NCI-H187 (cell line): Measurements from ENCODE around the gene RITA1.
A peak's percentile ranks its signal among the peaks of the same experiment; 100 is the strongest.
"Not testable (repeated sequence)": the region's sequence is repeated elsewhere in the genome, so short reads cannot be mapped to it uniquely, and the experiment has no call there.

ENCODE experiments used
- DNase-seq, 2 experiments: peaks; one replicate each; lab custom pipeline; 2025; lab: John Stamatoyannopoulos, UW

Gene RITA1, protein sequence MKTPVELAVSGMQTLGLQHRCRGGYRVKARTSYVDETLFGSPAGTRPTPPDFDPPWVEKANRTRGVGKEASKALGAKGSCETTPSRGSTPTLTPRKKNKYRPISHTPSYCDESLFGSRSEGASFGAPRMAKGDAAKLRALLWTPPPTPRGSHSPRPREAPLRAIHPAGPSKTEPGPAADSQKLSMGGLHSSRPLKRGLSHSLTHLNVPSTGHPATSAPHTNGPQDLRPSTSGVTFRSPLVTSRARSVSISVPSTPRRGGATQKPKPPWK

DNA sequence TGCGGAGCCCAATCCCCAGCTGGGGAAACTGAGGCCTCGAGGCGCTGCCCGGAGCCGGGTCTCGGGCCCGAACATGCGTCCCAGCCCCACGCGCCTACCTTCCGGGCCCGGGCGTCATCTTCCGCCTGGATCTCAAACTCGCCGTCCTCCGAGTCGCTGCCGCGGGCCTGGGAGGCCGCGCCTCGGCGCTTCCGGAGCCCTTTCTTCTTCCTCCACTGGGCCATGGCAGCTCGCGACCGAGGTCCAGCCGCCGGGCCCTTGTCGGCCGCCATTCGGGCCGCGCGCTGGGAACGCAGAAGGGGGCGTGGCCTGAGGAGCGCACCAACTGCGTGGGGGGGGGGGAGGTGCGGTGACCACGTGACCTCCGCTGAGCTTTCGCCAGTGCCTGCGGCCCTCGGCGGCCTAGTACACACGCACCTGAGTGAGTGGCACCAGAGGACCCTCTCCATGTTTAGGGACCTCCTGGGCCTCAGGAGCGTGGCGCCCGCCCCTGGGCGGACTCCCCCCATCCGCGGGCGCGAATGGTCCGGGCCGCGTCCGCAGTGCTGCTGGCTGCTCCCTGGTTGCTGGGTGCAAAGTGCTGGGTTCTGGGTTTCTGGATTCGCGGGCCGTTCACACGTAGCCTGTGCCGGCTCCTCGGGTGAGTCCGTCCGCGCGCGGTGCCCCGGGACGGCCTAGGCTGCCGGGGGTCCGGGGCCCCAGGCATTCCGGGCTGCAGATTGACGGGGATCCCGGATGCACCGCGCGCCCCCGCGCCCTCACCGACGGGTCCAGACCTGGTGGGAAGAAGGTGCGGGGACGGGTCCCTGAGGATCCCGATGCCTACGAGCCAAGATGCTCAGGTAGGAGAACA, at the start of gene RITA1, which contains the start of gene DDX54:
Gene RITA1, plus strand, starts transcription at position 542 of the 853 bp plus-strand sequence. CDS start 1,026 bp downstream, outside the sequence.
Gene DDX54, minus strand, starts transcription at position 299 of the 853 bp plus-strand sequence. Its CDS starts 27 bp downstream, at position 272.
- peak; percentile 64 to 71 for DNase-seq

DNA sequence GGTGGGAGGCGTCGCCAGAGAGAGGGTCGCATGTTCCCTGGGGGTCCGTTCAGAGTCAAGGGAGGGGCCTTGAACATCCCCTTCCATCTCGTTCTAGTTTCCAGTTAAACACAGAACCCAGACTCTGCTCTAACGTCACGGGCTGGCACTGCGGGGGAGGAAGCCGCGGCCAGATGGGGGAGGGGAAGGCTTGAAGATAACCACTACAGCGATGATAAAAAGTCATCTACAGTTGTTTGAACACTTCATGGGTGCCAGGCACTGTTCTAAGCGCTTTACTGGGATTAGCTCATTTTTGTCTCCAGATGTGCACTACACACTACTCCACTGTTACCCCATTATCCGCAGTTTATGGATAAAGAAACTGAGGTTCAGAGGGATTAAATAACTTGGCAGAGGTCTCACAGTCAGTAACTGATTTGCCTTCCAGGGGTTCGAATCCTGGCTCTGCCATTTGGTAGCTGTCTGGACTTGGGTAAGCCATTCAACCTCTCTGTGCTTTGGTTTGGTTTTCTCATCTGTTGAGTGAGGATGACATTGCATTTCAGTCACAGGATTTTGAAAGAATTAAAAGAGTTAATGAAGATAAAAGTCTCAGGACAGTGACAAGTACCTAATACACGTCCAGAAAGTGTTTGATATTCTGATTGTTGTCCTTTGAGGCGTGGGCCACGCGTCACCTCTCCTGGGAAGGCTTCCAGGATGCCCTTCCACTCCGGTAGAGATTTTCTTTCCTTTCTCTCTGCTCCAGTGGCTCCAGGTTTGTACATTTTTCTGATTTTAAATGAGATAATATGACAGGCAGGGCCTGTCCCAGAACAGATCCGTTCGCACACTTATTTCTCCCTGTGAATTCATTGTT, 49.2 kb upstream of the RITA1 start:
- no peak for DNase-seq

DNA sequence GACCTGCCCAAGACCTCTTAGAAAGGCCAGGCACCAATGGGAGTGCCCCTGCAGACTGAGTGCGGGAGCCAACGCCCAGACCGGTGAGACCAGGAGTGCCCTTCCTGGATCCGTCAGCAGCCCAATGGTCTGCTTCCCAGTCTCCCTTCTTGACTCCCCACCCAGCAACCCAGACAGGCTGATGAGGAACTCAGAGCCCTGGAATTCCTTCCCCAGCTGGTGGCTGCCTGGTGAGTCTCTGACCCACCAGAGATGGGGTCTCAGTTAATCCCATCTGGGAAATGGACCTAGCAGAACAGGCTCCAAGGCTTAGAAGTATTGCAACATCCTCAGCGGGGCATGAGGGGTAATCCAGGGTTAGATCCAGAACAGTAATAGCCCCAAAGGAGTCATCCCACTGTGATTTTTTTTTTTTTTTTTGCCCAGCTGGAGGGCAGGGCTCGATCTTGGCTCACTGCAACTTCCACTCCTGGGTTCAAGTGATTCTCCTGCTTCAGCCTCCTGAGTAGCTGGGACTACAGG, 48.5 kb upstream of the RITA1 start:
- no peak for DNase-seq

DNA sequence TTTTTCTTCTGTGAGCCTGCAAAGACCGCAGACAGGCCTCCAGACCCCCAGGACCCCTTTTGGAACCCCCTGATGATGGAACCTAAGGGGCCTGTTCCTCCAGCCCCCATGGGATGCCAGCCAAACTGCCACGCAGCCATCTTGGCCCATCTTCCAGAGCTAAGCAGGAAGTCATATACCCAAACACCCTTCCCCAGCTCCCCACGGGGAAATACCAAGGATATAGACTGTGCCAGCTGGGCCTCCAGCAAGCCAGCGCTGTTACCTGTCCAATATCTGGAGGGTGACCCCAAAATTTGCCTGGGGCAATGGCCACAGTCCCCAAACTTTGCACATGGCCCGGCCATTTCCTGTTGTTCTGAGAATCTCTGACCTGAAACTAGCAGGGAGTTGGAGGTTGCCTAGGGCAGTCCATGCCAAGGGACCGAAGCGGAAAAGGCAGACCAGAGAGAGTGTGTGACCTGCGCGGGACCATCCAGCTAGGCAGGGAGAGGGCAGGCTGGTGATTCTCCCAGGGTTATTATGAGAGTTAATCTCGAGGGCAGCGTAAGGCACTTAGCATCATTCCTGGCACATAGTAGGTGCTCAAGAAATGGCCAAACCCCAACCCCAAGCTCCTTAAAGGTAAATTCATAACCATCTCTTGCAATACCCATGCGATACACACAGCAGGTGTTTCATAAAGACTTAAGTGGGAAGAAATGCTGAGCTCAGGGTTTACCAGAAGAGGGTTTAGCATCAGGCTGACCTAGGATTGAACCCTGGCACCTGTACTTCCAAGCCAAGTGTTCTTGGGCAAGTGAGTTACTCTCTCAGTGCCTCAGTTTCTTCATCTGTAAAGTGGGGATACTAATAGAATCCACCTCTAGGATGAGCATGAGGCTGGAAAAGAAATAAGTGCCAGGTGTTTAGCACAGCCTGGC, 47.4 kb upstream of the RITA1 start:
- no peak for DNase-seq

DNA sequence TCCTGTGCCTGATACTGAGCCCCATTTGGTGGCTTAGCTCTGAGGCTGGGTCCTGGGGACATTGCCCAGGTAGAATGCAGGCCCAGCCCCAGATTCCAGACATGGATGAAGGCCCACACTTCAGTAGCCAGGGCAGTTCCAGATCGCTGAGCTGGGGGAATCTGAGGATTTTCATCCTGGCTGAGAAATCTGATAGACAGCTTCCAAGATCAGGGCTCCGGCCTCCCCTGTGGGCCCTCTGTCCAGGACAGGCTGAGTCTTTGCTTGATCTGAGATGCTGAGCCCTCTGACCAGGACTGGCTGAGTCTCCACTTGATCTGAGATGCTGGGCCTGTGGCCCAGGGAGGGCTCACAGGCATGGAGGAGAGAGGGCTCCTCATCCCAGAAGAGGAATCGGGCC, 46.7 kb upstream of the RITA1 start:
- DNase-seq = no peak

DNA sequence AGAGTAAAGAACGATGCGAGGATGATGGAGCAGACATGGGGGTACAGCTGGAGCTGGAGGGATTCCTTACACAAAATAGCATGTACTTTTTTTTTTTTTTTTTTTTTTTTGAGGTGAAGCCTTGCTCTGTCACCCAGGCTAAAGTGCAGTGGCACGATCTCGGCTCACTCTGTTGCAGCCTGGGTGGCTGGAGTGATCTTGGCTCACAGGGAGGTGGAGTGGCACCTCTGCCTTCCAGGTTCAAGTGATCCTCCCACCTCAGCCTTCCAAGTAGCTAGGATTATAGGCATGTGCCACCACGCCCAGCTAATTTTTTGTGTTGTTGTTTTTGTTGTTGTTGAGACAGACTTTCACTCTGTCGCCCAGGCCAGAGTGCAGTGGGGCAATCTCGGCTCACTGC, 44.8 kb upstream of the RITA1 start:
- DNase-seq = no peak

DNA sequence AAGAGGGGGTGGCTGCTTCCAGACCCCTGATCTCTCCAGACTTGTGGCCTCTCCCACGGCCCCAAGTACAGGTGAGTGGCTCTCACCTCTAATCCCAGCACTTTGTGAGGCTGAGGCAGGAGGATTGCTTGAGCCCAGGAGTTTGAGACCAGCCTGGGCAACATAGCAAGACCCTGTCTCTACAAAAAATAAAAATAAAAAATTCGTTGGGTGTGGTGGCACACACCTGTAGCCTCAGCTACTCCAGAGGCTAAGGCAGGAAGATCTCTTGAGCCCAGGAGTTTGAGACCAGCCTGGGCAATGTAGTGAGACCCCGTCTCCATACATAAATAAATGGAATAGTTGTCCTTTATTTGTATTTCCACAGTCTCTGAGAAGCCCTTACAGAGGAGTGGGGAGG, 43.8 kb upstream of the RITA1 start:
- DNase-seq = not testable (repeated sequence)

DNA sequence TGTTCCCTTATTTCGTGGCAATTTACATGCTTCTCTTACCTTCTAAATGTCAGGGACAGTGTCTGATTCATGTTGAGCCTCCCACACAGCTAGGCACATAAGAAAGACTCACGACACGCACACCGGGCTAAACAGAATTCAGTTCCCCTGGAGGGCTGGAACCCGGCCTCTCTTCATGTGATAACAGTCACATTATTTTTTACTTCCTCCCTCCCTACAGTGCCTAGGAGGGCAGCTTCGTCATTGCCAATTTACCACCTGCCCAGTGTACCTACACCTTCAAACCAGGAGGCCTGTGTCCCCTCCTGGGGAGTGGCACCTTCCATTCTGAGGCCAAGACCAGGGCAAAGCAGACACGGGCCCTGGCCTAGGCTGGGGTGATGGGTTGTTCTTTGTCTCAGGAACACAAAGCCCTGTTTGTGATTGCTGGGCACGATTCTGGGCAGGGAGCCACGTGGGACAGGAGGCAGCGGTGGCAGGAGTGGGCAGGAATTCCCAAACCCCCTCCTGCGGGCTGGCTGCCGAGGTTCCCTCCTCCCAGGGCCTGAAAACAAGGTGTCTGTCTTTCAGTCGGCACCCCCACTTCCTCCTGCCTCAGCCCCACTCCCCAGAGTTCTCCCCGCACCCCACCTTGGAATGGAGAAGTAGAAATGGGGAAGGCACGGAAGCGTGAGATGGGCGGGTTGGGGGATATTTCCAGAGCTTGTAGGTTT, 43.2 kb upstream of the RITA1 start:
- no peak for DNase-seq

DNA sequence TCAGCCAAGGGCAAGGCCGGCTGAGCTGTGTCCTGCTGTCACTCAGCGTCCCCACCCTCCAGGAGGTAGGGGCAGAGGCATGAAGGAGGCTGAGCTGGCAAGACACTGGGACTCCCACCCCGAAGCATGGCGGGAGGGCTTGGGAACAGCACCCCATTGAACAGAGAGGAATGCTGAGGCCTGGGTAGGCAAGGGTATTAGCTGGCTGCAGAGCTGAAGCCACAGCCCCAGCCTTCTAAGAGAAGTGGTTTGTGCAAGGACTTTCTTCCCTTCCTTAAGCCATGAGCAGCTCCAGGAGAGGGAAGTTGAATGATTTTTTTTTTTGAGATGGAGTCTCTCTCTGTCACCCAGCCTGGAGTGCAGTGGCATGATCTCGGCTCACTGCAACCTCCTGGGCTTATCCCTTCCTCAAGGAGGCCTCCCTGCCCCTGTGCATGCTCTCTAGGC, 42.6 kb upstream of the RITA1 start:
- no peak for DNase-seq

DNA sequence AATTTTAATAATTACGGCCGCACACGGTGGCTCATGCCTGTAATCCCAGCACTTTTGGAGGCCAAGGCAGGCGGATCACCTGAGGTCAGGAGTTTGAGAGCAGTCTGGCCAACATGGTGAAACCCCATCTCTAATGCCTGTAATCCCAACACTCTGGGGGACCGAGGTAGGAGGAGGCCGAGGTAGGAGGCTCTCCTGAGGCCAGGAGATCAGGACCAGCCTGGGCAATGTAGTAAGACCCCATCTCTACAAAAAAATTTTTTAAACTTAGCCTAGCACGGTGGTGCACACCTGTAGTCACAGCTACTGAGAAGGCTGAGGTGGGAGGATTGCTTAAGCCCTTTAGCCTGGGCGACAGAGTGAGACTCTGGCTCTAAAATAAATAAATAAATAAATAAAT, 41.6 kb upstream of the RITA1 start:
- no peak for DNase-seq

DNA sequence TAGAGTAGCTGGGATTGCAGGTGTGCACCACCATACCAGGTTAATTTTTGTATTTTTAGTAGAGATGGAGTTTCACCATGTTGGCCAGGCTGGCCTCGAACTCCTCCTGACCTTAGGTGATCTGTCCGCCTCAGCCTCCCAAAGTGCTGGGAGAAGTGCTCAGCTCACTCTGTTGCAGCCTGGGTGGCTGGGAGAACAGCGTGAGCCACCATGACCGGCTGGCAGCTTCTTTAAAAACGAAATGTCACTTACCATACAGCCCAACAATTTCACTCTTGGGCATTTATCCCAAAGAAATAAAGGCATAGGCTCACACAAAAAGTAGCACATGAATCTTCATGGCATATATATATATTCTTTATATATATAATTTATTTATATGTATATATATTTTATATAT, 40.7 kb upstream of the RITA1 start:
- DNase-seq = no peak

DNA sequence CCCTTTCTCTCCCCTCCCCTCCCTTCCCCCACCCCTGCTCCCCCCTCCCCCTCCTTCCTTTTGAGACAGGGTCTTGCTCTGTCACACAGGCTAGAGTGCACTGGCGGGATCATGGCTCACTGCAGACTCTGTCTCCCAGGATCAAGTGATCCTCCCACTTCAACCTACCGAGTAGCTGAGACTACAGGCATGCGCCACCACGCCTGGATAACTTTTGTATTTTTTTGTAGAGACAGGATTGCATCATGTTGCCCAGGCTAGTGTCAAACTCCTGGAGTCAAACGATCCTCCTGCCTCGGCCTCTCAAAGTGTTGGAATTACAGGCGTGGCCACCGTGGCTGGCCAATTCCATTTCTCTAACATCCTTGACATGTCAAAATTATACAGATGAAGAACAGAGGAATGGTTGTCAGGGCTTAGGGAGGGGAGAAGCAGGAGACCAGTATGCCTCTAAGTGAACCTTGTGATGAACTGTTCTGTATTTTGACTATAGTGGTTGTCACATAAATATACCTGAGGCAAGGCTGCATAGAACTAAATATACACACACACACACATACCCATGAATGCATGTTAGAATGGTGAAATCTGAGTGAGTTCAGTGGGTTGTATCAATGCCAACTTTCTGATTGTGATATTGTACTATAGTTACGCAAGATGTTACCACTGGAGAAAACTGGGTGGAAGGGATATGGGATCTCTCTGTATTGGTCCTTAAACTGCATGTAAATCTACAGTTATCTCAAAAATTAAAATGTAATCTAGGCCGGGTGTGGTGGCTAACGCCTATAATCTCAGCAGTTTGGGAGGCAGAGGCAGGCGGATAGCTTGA, 39.6 kb upstream of the RITA1 start:
- DNase-seq = no peak

DNA sequence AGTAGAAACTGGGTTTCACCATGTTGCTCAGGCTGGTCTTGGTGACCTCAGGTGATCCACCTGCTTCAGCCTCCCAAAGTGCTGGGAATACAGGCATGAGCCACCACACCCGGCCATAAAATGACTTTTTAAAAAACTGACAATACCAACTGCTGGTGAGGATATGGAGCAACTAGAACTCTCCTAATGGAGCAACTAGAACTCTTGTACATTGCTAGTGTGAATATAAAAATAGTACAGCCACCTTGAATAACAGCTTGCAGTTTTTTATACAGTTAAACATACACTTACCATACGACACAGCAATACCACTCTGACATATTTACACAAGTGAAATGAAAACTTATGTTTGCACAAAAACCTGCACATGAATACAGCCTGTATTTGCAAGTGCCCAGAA, 38.5 kb upstream of the RITA1 start:
- no peak for DNase-seq

DNA sequence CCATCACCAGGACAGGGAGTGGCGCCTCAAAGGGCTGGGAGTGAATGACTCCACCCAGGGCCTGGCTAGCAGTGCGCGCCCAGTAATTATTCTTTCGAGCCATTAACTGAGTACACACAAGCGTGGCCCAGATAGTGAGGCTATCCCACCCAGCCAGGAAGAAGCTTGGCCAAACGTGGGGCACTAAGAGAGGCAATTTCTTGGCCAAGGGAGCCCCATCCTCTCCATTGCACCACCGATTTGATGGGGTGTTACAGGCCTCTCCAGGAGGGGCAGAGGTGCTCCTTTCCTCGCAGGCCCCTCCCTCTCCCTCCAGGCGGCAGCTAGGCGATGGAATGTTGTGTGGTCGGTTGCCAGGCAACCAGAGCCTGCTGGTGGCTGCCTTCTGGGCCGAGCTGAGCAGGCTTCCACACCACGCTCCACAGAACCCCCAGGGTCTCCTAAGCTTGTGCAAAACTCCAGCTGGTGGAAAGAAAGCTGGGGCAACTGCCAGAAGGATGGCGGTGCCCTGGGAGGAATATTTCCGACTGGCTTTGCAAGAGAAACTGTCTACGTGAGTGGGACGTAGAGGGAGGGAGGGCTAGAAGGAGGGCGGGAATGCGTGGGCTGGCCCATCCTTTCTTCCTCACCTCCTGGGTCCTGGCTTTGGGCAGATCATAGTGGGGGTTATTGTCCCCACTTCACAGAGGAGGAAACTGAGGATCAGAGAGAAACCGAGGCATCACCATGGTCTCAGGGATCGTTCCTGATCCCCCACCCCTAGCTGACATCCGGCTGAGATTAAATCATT, 36.0 kb upstream of the RITA1 start, which contains the start of gene CFAP73:
Gene CFAP73, plus strand, starts transcription at position 364 of the 790 bp plus-strand sequence. Its CDS starts 134 bp downstream, at position 498.
- DNase-seq = peak in 1 of 2 experiments; percentile 66

DNA sequence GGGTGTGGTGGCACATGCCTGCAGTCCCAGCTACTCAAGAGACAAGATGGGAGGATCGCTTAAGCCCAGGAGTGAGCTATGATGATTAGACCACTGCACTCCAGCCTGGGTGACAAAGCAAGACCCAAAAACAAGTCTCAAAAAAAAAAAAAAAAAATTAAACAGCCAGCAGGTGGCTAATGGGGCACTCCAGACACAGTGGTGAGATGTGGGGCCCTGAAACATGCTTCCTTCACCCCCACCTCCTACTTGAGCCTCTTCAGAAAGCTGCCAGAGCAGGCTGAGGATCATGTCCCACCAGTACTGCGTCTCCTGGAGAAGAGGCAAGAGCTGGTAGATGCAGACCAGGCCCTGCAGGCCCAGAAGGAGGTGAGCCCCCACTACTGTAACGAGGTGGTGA, 33.9 kb upstream of the RITA1 start:
- DNase-seq = no peak

DNA sequence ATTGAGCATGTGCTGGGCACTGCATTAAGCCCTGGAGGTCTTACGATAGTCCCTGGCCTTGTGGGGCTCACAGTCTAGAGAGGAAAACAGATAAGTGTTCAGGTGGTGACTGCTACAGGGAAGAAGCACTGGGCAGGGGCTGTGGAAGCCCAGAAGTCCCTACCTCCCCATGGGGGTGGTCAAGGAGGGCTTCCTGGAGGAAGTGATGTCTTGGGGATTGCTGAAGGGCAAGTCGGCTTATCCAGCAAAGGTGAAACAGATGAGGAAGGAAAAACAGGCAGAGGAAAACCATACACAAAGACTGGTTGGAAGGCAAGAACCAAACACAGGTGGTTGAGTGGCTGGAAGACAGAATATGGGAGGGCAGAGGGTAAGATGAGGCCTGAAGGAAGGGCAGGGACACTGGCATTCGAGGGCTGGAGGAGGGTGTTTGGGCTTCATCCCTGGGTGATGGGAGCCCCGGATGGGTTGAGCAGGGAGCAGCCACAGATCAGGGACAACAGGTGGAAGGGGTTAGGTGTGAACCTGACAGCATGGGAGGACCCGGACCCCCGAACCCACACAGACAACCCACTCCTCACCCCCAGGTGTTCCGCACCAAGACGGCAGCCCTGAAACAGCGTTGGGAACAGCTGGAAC, 33.2 kb upstream of the RITA1 start:
- DNase-seq = no peak
